Hematopoietic multipotent progenitor cell treated with erythropoietin and hydrocortisone succinate and interleukin-3 and kit ligand, for 8 days (in vitro differentiated cells): ENCODE results near the gene SKIDA1.

Experiments
- DNase-seq: peaks from one replicate; pipeline ENCODE4 v3.0.0-alpha.2; 2015

SKIDA1 gene

DNA sequence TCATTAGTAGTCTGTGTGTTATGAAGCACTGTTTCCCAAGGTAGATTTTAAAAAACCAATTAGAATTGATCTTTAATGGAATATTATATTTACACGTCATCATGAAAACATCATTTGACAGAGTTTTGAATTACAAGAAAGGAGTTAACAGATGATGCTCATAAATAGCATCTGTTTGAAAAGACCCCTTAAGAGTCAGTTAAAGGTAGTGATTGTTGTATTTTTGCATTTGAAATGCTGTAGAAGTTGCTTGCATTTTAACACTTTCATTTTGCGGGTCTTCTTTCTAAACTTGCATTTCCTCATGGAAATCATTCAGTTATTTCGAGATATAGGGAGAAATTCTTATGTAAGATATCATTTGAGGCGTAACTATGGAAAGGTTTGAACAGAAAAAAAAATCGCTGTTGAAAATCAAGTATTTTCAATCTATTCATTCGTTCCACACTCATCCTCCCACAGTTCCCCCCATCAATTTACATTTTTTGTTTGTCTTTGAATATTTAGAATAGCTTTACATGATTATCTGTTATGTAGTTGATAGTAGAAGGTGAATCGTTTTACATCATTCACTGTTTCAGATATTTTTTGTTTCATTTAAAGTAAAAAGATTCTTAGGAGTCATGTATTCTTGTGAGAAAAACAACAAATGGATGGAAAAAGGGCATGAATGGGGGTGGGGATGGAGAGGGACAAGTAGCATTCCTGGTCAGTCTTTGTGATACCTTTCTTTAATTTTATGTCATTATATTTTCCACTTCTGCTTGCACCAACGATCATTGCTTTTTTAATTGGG is 3.0 kb upstream of the SKIDA1 start:
- DNase-seq: peak; percentile 27

DNA sequence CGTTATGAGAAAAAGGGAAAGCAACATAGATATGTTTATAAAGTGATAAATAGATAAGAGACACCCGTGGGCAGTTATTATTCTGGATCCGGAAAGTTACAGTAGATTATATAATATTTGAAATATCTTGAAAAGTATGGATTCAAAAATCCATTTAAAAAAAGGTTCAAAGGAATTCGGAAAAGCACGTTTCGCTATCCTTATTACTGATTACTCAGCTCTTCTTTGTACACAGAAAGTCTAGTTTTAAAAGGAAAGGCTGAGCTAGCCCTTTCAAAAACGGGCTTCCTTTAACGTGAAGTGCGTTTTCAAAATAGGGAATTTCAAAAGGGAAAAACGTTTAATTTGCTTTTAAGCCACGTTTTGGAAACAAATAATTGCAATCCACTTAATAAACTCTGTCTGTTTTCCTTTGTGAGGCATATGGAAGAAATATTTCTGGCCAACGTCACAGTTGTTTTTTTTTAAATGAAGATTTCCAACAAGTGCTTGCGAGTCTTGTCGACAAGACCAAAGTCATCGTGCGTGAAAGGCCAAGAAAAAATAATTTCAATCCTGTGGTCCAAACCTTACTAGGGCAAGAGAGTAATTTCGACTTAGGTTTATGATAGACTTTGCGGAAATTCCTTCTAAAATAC is 2.2 kb upstream of the SKIDA1 start:
- peak; percentile 69 for DNase-seq

DNA sequence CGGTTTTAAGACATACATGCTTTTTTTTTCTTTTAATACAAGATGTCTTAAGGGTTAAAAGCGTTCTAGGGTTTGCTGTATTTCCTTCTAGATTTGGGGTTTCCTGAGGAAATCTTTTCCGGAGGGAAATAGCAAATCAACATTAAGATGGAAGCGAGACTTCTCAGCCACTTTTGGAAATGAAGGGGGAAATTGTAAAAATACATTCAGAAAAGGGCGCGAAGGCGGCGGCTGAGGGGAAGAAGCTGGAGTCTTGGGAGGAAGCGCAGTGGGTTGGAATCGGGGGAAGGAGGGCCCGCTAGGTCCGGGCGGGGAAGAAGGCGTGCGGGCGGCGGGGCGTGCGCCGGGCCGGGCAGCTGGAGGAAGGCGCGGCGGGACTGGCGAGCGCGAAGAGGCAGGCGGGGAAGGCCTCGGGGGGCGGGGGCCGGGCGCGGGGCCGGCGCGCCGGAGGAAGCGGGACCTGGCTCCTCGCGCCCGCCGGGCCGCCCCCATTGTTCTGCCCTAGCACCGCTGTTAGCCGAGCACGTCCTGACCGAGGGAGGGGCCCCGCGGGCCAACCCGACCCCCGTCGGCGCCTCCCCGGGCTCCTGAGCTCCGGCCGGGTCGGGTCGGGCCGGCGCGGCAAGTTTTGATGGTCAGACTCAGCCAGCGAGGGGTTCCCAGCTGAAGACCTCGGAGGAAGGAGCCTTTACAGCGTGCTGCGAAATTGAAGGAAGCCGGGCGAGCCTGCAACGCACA is 1.5 kb upstream of the SKIDA1 start:
- peak; percentile 71 for DNase-seq

DNA sequence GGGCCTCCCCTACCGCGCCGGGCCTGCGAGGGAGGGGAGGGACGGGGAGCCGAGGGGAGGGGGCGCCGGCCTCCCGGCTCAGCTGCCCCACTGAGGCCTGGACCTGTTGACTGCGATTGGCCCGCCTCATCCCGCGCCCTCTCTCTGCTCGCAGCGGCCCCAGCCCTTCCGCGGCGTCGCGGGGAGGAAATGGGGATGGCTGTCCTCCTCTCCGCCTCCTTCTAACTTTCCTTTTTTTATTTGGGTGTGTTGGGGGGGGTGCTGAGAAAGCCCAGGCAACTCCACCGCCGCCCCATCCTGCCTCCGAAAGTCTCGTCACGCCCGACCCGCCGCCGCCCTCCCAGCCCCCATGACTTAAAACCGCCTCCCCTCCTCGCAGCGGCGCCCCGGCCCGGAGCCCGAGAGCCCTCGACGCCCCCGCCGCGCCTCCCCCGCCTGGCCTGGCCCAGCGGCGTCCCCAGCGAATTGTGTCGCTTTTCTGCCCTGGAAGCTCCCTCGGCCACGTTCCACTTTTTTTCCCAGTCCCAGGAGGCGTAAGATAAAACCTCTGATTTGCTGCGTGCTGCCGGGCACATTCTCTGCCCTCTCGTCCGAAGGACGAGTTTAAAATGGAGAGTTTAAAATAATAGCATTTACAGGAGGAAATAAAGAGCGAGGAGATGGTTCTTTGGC is 842 bp upstream of the SKIDA1 start:
- DNase-seq: peak; percentile 77

DNA sequence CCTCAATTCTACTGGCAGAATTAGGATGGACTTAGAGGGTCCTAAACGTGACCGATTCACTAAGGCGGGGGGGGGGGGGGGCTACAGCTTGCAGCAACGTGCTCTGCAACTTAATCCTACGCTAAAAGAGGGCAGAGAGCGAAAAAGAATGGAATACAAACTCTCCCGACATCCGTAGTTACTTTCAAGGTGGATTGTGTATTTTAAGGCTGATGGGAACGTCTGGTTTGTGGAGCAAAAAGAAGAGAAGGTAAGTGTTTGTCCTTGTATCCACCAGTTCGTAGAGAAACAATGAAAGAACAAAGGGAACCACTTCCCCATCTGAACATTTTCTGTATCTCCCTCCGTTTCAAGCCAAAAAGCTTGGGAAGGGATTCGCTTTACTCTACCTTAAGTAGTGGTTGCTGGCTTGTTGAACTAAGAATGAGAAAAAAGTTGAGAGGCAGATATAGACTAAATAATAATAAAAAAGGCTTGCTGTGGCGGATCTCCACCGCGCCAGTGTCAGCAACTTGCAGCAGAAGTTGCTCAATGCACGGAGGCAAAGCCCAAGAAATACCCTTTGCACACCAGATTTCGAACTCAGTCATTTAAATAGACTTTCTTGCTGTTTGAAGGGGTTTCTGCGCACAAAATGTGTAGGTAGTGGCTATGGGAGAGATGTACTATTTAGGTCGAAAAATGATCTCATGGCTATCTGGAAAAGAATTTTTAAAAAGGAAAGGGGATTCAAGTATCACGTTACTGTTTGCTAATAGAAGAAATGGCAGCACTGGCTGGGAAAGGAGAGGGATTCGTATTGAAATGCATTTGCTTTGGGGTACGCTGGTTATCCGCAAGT is 736 bp downstream of the SKIDA1 start:
- peak; percentile 47 for DNase-seq

GRCh38 chr10:21524131-21524525 is 1.4 kb downstream of the SKIDA1 start:
- no peak for DNase-seq

- no peak for DNase-seq
Measured at GRCh38 chr10:21523557-21524008, 1.9 kb downstream of the SKIDA1 start.

GRCh38 chr10:21522631-21523406 is 2.7 kb downstream of the SKIDA1 start:
- DNase-seq: no peak

DNA sequence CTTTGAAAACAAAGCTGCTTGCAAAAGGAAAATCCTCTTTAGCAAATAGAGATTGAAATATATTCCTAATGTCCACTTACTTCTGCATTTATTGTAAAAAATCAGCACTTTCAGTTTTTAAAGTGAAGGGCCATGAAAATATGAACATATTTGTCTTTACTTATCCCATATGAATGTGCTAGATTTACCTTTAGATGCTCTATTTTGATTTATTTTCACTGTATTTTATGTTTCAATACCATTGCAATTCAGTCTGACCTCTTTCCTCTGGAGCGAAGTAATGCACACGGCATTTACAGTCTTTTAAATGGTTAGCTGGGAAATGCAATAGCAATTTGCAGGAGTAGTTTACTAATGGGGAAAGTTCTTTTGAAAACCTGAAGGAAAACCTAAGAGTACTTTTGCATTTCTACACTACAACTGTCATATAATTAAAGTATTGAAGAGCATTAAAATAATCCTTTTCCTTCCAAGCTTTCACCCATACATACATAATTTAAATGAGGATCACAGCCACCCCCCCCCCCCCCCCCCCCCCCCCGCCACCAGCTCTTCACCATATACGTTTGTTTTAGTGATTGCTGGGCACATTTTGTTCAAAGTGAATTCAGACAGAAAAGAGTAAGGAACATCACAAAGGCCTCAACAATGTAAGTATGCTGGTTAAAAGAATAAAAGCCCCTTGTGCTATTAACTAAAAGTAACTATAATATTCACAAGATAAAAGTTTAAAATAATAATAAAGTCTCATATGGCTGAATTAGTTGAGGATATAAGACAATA is 3.5 kb downstream of the SKIDA1 start:
- no peak for DNase-seq

- DNase-seq: no peak
Measured at GRCh38 chr10:21520949-21521348, 4.5 kb downstream of the SKIDA1 start.

DNA sequence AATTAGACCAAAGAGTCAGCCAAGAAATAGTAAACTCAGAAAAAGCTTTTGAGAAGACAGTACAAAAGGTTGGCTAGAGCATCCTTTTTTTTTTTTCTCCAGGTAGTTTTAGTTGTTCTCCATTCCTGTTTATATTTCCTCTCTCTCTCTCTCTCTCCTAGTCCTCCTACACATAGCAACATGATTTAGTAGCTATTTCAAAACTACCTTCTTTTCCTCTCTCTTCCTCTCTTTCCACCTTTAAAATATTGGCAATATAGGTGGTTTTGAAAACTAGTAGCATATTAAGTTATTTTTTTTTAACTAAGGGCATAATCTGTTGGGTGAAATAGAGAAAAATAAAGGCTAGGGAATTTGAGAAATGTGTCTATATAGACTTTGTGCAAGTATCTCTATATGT is 5.0 kb downstream of the SKIDA1 start:
- DNase-seq: no peak

- DNase-seq: no peak
Measured at GRCh38 chr10:21519941-21520436, 5.5 kb downstream of the SKIDA1 start.

DNA sequence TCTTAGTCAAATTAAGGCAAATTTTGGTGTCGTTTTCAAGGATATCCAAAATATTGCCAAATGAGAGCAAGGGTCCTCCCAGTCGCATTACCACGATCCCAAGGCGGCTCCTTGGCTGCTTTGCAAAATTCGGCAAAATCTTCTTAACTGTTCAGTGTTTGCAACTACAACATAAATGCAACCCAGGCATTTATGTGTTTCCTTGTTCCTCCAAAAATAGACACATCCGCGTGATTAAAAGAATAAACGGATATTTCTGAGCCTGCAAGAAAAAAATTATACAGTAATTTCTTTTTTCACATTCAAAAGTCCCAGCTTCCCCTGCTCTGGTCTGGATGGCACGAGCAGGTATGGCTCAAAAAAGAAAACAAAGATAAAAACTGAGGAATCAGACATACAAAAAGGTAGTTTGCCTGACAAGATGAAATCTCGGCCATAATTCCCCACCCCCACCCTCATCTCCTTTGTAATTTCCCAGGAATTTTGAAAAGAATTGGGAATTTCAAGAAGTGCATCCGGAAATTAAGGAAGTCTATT is 6.0 kb downstream of the SKIDA1 start:
- DNase-seq: no peak

- DNase-seq: no peak
Measured at GRCh38 chr10:21518641-21519396, 6.7 kb downstream of the SKIDA1 start.

GRCh38 chr10:21518149-21518640 is 7.3 kb downstream of the SKIDA1 start:
- DNase-seq: no peak

- no peak for DNase-seq
Measured at GRCh38 chr10:21517134-21518031, 8.1 kb downstream of the SKIDA1 start.

DNA sequence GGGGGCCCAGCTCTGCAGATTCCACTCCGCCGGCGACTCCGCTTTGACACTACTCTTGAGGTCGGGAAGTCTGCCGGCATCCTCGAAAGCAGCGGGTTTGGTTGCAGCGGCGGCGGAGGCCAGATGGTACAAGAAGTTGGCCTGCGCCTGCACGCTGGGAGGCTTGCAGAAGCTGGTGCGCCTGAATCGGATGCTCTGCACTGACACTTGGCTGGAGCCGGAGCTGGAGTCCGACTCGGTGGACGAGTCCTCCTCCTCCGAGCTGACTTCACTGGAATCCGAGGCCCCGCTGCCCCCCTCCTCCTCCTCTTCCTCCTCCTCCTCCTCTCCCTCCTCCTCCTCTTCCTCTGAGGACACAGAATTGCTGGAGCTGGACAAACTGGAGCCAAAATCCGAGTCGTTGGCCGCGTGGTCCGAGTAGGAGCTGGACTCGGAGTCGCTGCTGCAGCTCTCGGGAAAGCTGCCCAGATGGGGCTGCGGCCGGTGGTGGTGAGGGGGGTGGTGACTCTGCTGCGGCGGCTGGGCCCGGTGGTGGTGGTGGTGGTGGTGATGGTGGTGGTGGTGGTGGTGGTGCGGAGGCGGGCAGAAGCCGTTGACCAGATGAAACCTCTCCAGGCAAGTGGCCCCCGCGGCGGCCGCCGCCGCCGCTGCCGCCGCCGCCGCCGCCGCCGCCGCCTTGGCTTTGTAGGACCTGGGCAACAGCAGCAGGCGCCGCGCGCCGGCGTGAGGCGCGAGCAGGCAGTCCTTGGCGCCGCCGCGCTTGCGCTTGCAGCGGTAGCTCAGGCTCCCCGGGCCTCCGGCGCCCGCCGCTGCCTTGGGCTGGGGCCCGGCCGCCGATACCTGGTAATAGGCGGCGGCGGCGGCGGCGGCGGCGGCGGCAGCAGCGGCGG is 9.0 kb downstream of the SKIDA1 start:
- DNase-seq: peak; percentile 33
